Activated CD4-positive, CD25-positive, alpha-beta regulatory T cell treated with anti-CD3 and anti-CD28 coated beads, Interleukin-2, amount 50 U/mL, for 16 hours (primary cell): ENCODE results near the gene SEMA4C.
"Not testable (repeated sequence)": the region's sequence is repeated elsewhere in the genome, so short reads cannot be mapped to it uniquely, and the experiment has no call there.

ENCODE experiments used
- DNase-seq: peaks from one replicate; pipeline ENCODE4 v3.0.0-alpha.2; 2020; ENCODE audit warnings: low read depth, low spot score

Gene SEMA4C

DNA sequence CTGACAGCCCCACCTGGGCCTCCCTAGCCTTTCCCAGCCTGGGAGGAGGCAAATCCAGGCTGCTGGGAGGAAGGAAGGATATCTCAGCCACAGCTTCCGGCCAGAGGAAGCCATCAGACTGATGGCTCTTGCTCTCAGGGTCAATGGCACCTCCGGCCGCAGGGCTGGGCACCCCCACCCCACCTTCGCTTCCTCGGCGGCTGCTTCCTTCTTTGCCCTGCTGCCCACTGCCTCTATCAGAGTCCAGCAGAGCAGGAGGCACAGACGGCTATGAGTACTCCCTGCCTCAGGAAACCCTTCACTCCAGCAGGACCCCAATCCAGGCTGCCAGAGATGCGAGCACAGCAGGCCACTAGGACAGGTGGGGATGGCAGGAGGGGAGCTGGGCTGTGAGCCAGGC lies 3.3 kb downstream of the SEMA4C start:
- no peak for DNase-seq

DNA sequence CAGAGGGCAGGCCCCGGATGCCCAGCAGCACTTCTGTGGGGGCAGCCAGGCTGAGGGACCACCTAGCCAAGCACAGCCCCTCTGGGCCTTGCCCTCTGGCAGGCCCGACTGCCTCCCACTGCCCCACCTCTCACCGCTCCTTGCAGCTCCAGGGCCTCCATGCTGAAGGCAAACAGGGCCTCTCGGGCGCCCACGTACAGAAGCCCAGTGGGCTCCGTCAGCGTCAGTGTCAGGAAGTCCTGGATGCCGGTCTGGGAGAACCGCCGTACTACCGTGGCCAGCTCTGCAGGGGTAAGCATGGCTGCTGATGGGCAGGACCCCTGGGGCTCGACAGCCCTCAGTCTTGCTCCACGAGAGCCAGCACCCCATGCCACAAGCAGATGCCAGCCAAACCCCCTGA lies 3.7 kb downstream of the SEMA4C start:
- no peak for DNase-seq

DNA sequence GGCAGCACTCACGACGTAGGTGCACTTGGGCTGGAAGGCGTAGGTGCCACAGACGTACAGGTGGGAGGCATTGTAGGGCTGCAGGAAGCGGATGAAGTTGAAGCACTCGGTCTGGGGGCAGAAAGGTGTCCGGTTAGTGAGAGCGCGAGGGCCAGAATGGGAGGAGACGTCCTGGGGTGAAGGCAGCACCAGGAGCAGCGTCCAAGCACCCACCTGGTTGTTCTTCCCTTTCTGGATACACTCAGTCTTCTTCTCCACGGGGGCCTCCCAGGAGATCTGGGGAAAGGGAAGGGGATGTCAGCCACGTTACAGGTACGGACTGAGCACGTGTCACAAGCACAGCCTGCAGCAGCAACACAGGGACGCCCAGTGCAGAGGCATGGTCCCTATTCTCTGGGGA lies 4.2 kb downstream of the SEMA4C start:
- no peak for DNase-seq

DNA sequence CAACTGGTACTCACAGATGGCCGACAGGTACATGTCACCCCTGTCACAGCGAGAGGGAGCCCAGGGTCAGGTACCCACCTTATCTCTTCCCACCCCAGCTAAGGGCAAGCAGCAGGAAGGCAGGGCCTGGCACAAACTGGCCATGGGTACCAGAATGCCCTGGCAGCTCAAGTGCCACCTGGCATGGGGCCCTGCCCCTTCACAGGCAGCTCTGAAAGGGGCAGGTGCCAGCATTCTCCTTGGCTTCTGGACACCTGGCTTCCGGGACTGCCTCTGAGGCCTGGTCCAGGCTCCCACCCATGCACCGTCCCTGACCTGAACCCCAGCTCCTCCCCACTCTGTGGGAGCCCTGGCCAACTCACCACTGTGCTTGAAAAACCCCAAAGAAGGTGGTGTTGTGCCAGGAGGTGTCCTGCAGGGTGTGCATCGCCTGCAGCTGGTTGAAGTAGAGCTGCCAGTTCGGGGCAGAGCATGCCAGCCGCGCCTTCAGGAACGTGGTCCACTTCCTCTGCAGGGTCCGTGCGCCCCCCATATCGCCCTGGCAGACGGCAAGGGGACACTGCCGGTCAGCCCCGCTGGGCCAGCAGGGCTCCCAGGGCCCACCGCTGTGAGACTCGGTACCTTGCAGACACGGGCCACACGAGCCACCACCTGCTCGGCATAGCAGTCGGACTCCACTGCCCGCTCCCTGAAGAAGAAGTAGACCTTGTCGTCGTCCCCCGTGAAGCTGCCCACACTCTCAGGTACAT lies 5.4 kb downstream of the SEMA4C start:
- DNase-seq, result no peak

GRCh38 chr2:96863575-96864342 lies 6.1 kb downstream of the SEMA4C start:
- no peak for DNase-seq

- DNase-seq, result not testable (repeated sequence)
These were observed 6.8 kb downstream of the SEMA4C start for GRCh38 chr2:96863056-96863455.

DNA sequence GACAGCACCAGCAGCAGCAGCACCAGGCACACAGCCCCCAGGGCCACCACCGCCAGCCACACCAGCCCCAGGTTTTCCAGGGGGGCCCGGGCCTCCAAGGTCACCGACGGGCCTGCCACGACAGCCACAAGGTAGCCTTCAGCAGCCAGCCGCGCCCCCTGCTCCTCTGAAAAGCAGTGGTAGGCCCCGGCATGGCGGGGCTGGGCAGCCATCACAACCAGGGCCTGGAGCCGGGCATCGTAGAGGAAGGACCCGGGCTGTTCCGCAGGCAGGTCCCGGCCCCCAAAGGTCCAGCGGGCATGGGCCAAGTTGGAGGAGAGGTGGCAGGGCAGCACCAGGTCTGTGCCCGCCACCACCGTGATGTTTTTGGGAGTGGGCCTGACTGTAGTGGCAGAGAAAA lies 8.8 kb downstream of the SEMA4C start:
- no peak for DNase-seq

DNA sequence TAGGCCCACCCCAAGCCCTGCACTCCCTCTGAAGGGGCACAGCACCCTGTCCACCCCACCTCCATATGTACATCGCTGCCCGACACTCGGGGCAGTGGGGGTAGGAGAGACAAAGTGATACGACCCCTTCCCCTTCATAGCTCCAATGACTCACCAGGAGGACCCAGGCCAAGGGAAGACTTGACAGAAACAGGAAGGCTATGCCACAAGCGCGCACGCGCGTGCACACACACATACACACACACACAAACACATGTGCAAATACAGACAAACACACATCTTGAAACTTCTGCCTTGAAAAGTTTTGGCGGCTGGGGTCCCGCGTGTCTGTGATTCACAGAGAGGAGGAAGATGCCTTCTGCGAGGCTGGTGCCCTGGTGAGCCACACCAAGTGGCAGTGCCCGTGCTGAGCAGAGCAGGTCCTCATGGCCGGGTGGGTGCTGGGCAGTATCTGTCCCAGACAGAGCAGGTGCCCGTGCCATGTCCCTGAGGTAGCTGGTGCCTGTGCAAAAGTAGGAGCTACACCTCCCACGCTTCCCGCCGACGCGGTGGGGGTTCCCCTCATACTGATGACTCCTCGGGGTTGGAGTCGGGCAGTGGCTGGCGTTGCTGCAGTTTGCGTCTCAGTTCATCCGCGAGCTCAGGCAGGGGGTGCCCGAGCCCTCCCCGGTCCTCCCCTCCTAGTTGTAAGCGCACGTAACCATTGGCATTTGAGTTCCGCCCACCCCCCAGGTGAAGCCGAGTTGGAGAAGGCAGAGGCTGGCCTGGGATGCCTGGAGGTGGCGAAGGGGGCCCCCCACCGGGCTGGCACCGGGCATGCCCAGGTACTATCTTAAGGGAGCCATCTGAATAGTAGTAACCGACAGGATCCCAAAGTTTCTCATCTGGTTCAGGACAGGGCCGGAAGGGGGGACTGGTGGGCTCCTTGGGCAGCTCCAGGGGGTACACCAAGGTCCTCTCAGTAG lies 9.5 kb downstream of the SEMA4C start:
- no peak for DNase-seq

DNA sequence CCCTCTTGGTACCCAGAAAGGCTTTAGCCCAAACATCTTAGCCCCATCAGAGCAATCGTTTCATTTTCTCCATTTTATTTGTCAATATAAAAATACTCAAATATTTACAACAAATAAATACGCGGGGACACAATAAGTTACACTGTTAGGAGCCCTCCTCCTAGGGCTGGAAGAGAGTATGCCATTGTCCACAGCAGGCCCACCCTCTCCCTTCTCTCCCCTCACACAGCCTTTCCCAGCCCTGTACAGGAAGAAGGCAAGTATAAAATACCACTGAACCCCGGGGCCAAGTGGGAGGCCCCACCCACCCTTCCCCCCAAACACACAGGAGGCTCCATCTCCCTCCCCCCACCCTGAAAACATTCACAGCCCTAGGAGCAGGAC lies 10.2 kb downstream of the SEMA4C start:
- no peak for DNase-seq

GRCh38 chr2:96859099-96859649 lies 10.7 kb downstream of the SEMA4C start:
- no peak for DNase-seq

GRCh38 chr2:96857667-96858372 lies 12.1 kb downstream of the SEMA4C start, which contains the start of gene ANKRD39:
Gene ANKRD39, minus strand, starts transcription at chr2:96858016. Its CDS starts 29 bp downstream, at chr2:96857987.
- DNase-seq, result peak; percentile 95

GRCh38 chr2:96856776-96857666 lies 12.9 kb downstream of the SEMA4C start:
- DNase-seq, result no peak

DNA sequence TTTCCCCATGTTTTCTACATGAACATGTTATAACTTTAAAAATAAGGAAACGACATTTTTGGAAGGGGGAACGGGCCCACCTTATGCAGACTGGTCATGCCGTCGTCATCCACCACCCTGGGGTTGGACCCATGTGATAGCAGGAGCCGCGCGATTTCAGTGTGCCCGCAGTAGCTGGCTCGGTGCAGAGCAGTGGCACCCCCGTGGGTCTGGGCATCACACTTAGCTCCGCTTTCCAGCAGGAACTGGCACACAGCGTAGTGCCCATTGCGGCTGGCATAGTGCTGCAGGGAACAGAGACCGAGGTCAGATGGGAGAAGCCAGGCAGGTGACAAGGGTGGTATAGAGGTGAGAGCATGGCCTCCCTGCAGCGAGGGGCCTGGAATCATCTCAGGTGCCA lies 16.6 kb downstream of the SEMA4C start:
- no peak for DNase-seq

- no peak for DNase-seq
These were observed 17.2 kb downstream of the SEMA4C start for GRCh38 chr2:96852667-96853066.

- DNase-seq, result no peak
These were observed 21.6 kb downstream of the SEMA4C start for GRCh38 chr2:96848264-96848663.

- no peak for DNase-seq
These were observed 22.3 kb downstream of the SEMA4C start for GRCh38 chr2:96847586-96847985.

GRCh38 chr2:96846825-96847224 lies 23.1 kb downstream of the SEMA4C start:
- no peak for DNase-seq

DNA sequence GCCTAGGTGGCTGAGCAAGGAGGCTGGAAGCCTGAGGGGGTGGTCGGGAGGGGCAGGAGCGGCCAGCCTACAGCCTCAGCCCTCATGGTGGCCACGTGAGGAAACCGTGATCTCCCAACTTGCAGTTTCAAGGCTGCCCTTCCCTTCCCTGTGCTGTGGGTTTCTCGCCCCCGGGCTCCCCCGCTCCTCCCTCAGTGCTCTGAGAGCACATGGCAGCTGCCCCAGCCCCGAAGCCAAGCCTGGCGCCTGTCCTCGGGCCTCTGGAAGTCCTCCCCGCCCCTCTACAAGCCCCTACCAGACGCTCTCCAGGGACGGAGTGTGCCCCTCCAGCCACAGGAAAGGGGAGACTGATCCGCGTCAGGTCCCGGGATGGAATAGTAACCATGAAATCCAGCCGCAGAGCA lies 25.5 kb downstream of the SEMA4C start:
- no peak for DNase-seq

DNA sequence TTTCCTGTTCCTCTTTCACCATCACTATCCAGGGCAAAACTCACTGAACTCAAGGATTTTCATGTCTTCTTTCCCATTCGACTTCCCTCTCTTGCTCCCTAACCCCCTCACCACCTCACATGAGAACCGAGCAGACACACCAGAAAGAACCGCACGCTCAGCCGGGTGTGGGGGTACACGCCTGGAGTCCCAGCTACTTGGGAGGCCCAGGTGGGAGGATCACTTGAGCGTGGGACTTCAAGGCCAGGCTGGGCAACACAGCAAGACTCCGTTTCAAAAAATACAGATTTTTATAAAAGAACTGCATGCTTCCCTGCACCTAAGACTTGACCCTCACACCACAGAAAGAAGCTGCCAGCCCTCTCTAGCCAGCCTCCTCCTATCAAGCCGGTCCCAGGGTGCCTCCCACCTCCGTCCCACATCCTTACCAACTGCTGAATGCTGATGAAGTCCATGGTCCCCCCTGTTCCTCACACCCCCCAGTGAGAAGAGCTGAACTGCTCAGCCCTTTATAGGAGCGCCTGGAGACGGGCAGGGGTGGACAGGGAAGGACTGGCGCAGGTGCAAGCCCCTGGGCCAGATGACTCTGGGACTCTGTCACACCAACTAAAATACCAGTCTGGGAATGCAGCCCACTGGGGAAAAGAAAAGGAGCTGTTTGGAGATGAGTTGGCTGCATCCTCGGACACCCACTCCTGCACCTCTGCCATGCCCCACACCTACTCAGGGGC lies 26.2 kb downstream of the SEMA4C start, which contains the start of gene ANKRD23:
TSS of gene ANKRD23 (minus strand) at position 484 of the 731 bp plus-strand sequence. CDS start at position 455, 29 bp downstream.
- DNase-seq, result no peak
